CD4-positive, alpha-beta T cell treated with Interferon alpha-2 for 1 hour (primary cell): Measurements from ENCODE around the gene ATP13A3.

ENCODE experiments used
- DNase-seq, 2 donors: peaks; one replicate each; pipeline ENCODE4 v3.0.0-alpha.2; 2020 to 2022

The ATP13A3 gene

DNA sequence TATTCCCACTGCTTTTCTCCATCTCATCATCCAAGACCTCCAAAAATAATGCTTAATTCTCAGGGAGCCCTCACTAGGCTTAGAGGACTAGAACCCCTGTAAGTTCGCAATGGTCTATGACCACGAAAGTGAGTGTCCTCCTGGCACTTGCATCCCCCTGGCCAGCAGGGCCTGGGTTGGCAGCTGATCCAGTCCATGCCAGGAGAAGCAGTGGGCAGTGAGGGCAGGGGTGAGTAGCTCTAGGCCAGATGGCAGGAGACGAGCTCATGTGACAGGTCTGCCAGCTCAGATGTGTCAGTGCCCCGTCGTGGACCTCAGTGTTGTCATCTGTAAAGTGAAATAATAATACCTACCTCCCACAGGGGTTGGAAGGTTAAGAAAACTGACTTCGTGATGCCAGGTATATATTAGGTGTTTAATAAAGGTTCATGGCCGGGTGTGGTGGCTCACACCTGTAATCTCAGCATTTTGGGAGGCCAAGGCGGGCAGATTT is 98.8 kb downstream of the ATP13A3 start:
- no peak for DNase-seq

DNA sequence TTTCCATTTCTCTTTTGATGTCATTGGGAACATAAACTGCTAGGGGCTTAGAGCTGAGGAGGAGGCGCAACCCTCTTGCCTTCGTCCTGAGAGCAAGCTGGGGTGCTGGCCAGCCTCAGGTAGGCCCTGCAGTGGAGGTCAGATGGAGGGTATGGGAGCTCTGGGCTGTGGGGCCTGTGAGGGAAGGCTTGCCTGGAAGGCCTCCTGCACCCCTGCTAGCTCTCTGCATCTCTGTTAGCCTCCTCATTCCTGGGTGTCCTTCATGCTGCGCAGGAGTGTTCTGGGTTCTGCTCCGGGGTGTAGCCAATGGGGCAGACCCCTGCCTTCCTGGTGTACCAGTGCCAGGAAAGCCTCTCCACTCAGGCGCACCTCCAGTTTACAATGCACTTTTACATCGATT is 99.5 kb downstream of the ATP13A3 start:
- no peak for DNase-seq

DNA sequence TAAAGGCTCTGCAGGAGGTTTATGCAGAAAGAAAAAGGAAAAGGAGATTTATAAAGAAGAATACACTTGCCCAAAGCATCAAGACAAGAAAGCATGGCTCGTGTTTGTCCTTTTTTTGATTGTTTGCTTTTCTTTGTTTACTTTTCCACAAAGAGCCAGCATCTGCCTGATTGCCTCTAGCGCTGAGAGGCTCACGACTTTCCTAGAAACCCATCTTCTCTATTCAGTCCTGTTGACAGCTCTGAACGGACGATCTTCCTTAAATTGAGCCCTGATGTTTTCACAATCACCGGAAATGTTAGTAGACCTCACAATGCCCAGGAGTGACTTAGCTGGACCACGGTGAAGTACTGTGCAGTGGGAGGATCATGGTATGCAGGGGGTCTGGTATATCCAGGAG is 100.2 kb downstream of the ATP13A3 start:
- no peak for DNase-seq

DNA sequence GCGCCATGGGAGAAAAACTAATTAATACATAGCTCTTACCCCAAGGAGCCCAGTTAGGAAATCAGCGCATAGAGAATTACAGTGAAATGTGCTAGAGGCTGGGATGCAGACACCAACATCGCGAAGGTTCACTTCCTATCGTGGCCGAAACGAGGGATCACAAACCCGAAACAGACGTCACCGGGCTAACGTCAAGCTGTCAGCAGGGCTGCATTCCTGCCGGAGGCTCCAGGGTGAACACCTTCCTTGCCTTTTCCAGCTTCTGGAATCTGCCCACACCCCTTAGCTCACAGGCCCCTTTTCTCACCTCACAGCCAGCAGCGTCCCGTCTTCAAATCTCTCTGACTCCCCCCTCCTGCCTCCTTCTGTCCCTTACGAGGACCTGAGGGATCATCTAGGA is 100.7 kb downstream of the ATP13A3 start:
- no peak for DNase-seq

DNA sequence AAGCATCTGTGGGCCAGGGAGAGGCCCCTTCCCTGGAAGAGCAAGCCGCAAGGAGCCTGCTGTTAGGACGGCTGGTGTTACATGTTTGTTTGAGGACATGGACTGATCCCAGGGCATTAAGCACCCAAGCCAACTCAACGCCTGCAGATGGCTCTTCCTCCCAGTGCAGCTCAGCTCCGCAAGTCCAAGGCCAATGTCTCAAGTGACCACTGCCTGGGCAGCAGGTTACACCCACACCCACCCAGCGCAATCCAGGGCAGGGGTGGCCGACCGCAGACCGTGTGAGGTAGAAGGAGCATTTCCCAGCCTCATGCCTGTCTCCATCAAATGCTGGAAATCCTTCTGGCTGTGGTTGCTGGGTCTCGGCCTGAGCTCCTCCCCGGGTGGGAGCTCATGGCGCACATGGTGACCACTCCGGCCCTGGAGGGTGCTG is 102.2 kb downstream of the ATP13A3 start:
- no peak for DNase-seq

DNA sequence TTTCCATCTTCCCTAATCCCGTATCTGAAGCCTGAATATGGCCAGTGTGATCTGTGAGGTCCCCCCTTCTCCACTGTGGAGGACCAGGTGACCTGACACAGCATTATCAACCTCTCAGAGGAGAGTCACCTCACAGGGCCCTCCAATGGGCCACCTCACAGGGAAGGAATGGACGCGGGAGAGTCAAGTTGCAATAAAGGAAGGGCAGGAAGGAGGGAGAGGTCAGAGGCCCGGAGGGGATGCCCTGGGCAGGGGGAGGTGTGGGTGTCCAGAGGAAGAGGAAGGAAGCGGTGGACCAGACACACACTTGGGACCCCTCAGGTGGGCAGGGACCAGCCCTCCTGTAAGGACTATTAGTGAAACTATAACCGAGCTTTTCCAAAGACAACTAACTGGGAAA is 102.6 kb downstream of the ATP13A3 start:
- no peak for DNase-seq

DNA sequence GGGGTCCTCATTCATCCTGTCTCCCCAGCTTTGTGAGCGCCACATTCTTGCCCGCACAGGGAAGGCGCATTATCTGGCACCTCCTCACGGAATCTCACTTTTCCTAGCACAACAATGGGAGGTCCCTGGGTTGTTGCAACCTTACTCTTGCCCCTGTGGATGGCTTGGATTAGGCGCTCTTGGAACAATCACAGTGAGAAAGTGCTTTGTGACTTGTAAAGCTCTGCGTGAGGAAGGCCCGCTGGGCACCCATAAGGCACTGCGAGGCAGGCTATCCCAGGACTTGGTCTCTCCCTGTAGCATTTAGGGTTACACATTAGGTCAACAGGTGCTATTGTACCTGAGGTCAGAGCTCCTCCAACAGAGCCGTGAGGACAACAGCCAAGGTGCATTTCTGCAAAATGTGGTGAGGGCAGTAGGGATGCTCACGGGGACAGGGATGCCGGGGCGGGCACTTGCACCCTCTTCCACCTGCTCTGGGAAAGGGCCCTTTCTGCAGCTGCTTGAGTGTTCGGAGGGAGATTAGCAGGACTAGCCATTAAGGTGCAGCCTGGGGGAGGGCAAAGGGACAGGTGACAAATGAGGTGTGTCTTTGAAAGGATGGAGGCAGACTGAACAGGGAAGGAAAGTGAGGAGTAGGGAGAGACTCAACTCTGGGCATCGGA is 103.4 kb downstream of the ATP13A3 start:
- no peak for DNase-seq

DNA sequence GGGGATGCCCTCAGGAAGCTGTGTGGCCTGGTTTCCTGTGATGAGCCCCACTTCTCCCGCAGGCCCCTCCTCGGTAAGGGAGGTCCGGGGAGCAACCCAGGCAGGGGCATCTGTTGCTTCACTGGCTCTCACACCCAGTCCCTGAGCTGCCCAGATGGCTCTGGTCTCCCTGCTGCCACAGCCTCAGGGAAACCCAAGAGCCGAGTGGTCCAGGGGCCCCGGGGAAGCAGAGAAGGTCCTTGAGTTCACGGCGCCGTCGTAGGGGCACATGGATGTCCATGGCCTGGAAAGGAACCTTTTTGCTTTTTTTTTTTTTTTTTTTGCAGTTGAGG is 103.9 kb downstream of the ATP13A3 start:
- DNase-seq: no peak

DNA sequence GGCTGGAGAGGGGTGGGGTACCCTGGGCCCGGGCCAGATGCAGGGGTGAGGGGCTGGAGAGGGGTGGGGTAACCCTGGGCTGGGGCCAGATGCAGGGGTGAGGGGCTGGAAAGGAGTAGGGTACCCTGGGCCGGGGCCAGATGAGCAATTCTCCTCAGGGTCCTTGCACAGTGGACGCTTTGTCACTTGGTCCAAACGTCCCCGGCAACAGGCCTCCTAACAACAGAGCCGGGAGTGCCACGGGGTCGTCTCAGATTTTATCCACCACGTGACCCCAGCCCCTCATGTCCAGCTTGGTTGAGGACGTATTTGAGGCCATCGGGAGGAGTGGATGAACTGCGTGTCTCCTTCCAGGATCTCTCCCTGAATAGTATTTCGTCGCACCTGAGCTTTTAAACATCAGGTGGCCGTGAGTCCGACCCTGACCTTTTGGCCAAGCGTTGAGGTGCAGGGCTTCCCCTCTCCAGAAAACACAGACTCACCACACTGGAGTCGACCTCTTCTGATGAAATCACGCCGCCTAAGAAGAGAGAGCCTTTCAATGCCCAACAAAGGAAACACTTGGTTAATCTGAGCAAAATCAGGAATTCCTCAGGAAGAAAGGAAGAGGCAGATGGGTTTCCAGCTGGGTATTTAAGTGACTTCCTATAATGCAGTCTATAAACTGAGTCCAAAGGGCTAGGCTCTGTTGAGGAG is 104.5 kb downstream of the ATP13A3 start:
- DNase-seq: no peak

DNA sequence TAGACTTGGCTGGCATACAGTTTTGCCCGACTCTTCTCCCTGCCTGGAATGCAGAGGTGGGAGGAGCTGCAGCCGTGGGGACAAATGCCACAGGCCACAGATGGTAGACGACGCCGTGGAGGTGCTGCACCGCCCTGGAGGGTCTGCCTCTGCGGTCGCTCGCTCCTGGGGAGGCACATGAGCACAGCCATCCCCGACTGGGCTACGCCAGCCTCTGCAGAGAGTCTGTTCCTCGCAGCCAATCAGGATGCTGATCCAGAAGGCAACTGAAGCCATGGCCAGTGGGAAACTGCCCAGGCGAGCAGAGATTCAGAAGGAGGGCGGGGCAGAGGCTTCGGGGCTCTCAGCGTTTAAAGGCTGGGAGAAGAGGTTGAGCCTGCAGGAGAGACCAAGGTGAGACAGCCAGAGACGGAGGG is 105.3 kb downstream of the ATP13A3 start:
- DNase-seq: no peak

DNA sequence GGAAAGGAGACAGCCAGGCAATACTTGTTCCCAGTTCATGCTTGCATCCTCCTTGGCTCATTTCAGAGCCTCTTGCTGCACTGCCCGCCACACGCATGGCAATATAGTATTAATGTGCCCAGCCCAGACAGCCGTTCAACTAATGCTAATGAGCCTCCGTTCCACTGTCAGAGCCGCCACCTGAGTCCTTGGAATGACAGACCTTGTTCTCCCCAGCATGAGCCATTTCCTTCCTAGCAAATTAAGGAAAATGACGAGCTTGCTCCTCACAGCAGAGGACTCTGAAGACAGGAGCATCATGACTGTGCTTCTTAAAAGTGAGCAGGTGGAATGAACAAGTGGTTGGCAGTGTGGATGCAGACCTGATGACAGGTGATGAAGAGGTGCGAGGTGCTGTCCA is 106.5 kb downstream of the ATP13A3 start:
- DNase-seq: no peak

DNA sequence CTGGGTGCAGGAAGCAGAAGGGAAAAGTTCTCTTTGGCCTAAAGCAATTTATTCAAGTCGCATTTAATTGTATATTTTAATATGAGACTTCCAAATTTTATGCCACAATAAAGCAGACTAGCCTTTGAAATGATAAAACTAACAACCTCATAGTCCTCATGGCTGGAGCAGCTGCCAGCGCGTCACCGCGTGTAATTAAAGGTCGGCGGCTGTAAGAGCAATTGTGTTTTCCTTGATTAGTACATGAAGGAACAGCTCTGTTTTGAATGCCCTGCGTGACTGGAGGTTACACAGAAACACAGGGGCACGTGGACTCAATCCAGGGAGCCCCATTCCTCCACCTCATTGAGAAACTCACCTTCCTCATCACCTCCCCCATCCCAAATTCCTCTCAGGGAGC is 107.2 kb downstream of the ATP13A3 start:
- no peak for DNase-seq

DNA sequence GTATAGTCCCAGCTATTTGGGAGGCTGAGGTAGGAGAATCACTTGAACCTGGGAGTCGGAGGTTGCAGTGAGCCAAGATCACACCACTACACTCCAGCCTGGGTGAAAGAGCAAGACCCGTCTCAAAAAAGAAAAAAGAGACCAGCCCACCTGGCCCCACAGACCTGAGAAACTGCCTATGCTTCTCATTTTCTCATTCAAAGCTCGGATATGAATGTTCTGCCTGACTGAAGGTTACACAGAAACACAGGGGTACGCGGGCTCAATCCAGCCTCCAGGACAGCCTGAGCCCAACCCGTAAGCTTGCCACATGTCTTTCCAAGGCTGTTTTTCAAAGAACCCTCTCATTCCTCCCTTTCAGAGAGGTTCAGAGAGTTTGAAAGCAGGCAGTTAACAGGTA is 107.6 kb downstream of the ATP13A3 start:
- no peak for DNase-seq

DNA sequence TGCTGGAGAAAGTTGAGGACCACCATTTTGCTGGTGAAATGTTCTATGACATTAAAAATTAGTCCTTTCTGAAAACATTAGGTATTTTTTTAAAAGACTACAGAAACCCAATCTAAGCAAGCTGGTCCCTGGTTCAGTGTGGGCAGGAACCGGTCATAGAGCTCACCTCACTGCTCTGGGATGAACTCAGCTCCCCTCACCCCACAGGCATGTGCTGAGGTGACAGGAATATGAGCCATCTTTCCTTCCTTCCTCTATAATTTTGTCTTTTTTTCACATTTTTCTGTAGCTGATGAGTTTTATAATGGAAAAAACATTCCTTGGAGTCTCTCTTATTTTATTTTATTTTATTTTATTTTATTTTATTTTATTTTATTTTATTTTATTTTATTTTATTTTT is 109.1 kb downstream of the ATP13A3 start:
- DNase-seq: no peak

DNA sequence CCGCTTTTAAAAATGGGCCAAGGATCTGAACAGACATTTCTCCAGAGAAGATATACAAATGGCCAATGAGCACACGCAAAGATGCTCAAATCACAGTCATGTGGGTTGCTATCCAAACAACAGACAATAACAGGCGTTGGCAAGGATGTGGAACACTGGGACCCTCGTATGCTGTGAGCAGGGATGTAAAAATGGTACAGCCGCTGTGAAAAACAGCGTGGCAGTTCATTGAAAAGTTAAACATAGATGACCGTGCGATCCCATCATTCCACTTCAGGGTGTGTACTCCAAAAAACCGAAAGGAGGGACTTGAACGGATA is 110.6 kb downstream of the ATP13A3 start:
- no peak for DNase-seq

DNA sequence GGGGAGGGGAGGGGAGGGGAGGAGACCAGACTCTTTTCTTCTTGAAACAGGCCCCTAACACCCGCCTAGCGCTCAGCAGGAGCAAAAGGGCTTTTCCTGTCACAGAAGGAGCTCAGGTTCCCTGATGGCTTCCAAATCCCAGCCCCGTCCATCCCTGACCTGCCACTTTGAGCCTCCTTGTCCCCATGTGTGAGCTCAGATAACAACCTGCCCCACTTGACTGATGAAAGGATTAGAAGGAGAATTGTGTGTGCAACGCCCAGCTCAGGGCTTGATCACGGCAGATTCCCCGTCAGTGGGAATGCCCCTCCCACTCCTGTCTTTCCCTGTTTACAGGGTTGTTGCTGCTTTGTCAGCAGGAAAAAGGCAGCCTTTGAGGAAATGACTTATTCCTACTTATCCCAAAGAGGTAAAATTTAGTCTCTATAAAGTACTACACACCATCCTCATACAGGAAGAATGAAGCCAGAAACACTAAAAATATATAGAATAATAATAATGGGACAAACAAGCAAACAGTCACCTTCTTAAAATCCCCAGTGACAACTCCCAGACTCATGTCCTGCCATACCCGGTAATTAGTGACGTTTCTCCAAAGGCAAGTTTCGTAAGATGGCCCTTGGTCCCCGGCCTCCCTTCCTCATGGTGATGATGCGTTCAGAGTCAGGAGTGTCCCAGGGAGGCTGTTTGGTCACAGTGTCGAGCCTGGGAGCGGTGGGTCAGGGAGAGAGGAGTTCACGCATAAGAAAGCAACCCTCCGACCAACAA is 111.1 kb downstream of the ATP13A3 start:
- DNase-seq: no peak

DNA sequence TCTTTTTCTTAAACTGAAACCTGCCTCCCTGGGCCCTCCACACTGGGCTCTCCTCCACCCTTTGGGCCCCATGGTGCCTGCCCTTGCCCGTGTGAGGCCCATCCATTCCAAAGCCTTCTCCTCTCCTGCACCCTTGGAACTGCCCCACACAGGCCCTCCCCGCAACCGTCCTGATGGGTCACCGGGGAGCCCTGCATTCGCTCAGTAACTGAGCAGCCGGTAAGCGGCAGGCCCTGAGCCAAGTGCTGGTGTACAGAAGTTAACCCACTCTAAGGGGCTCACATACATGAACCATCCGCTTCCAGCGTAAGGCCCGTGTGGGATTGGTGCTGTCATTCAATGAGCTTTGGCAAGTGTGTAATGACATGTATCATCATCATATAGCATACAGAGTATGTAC is 111.9 kb downstream of the ATP13A3 start:
- DNase-seq: no peak

DNA sequence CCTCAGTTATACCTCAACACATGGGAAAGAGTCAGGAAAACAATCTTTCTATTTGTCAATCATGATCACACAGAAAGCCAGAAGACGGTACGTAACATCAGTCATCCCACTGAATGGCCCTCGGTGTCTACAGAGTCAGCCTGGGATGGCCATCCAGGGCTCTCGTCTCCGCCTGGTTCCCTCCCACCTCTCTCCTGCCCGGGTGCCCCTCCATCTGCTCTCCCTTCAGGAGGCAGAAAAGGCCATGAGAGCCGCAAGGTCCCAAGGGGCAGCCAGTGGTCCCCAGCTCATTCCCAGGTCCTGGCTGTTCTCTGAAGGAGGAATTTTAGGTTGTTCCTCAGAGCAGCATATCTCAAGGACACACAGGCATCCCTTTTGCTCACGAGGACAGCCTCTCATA is 112.9 kb downstream of the ATP13A3 start:
- DNase-seq: no peak

DNA sequence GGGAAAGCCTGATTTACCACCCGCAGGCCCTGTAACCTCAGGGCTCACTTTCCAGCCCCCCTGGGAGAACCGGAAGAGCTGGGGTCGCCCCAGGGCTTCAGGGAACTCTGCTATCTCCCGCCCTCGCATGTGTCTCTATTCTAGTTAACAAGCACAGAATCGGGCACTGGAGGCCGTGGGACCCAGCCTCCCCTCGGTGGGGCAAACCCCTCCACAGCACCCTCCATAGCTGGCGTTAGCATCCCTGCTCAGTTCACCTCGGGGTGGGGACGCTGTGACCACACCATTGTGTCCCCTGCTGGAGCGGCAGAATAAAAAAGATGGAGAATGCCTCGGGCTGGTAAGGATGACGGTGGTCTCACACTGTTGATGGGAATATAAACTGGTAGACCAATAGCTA is 113.8 kb downstream of the ATP13A3 start:
- DNase-seq: no peak

DNA sequence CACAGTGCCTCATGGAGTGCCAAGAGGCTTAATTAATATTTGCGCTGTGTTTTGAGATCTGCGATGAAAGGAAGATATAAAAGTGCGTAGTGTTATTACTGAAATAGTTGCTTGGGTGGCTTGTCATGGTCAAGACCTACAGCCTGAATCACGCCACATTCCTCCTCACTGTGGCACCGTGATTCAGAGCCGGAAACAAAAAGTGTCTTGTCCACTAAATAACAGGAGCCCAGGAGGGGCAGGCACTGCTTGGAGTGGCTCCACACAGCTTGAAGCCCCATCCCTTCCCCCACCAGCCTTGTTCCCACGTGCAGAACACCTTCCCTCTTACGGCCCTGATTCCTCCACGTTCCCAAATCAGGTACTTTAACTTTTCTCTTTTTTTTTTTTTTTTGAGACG is 116.0 kb downstream of the ATP13A3 start:
- no peak for DNase-seq

DNA sequence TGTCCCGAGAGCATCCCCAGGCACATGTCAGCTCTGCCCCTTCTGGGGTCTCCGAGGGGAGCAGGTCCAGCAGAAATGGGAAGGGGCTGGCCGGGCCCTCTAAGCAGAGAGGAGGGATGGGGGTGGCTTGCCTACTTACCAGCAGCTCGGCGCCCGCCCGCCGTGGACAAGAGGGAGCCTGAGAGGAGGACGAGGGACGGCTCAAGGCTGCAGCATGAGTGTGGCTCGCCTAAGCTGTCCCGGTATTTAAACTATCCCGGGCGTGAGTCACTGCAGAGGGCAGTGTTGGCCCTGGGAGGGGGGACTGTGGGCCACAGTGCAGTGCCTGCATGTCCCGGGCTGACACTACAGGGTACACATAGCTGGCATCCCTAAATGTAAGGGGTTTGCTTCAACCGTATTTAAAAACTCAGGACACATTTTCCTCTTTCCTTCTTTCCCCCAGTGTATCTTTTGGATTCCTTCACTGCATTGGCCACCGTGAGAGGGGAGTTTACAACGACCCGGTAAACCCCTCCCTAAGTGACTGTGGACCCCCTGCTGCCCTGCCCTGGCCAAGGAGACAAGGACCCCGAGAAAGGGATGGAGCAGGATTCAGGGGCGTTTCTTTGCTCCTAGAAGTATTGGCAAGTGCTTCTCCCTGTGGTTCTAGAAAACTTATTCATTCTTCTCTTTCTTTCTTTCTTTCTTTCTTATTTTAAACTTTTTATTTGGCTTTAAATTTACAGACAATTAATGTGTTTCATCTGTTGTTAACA is 117.1 kb downstream of the ATP13A3 start, which contains the start of gene LRRC15:
Gene LRRC15, minus strand, starts transcription at position 222 of the 758 bp plus-strand sequence. CDS start 8,700 bp downstream, outside the sequence.
- DNase-seq: no peak

DNA sequence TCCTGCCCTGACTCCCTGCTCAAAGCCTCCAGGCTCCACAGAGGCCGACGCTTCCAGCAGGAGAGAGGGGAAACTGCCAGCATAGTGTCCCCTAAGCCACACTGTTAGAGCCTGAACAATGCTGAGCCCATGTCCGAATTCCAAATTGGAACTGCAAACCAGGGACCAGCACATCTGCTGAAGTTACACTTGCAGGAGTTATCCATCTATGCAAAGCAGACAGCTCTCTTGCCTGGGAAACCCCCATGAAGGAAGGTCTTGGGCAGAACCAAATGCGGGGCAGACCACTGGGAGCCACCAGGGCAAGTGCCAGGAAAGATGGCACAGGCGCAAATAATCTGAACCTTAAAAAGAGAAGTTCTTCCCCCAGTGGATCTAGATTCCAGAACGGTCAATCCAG is 117.9 kb downstream of the ATP13A3 start:
- DNase-seq: no peak
